Endothelial cell of umbilical vein (primary cell): ENCODE data around the gene TEX19. TPM values are rescaled to one million over a fixed set of nuclear protein-coding genes. Genes with fewer than 3 reads are reported as not detected.

ENCODE experiments used
- BruUV-seq: library from RNA; stranded (reverse); fragments of 400-500 nt; replicated peaks from 2 replicates; lab custom pipeline; 2021; lab: Mats Ljungman, UMichigan
- CTCF ChIA-PET: fragments of 300-600, 350-600 bp; sonication (Branson Sonifier 250); formaldehyde crosslinking; loops from one replicate; lab custom pipeline; 2021; ENCODE audit warnings: antibody characterized with exemption, inconsistent platforms; lab: Charles Lee
- POLR2A ChIA-PET: fragments of 300-600, 350-600 bp; sonication (Branson Sonifier 250); formaldehyde crosslinking; loops from one replicate; lab custom pipeline; 2021; ENCODE audit warnings: antibody characterized with exemption, inconsistent platforms; lab: Charles Lee
- DNase-seq: peaks from one replicate; pipeline ENCODE4 v3.0.0-alpha.2; 2011; ENCODE audit warnings: low read depth, low spot score
- FAIRE-seq: peaks from 2 replicates; lab custom pipeline; 2011; peaks lifted over from hg19 to GRCh38; lab: Jason Lieb, UNC
- H2AFZ ChIP-seq: 2 replicates; pipeline ENCODE4 v1.6.0; 2012; ENCODE audit warnings: low read depth, low read length, control low read depth, inconsistent platforms
- H3K27ac ChIP-seq: 2 replicates; pipeline ENCODE4 v1.5.1; 2011; ENCODE audit warnings: low read depth, mild to moderate bottlenecking, control low read depth, low read length, moderate library complexity; ENCODE audit not compliant: insufficient read depth
- H3K27me3 ChIP-seq, 2 experiments: 2 replicates each; pipeline versions ENCODE4 v1.6.0 to v1.6.1; 2011; ENCODE audit warnings: low read length in 2 of 2, mixed read lengths in 1 of 2; ENCODE audit not compliant: control insufficient read depth in 2 of 2, insufficient read depth in 2 of 2
- H3K36me3 ChIP-seq, 2 experiments: 2 replicates in 1 of 2; 3 replicates in 1 of 2; pipeline ENCODE4 v1.5.1; 2011; ENCODE audit warnings: low read length in 2 of 2, mild to moderate bottlenecking in 1 of 2, moderate library complexity in 1 of 2; ENCODE audit not compliant: control insufficient read depth in 2 of 2, insufficient read depth in 2 of 2; ENCODE audit errors: extremely low read depth in 1 of 2
- H3K4me1 ChIP-seq: 3 replicates; pipeline ENCODE4 v1.5.1; 2011; ENCODE audit warnings: mild to moderate bottlenecking, low read length; ENCODE audit not compliant: control insufficient read depth, insufficient read depth; ENCODE audit errors: extremely low read depth
- H3K4me2 ChIP-seq: 2 replicates; pipeline ENCODE4 v1.6.1; 2011; ENCODE audit warnings: low read length, control low read depth, mixed read lengths; ENCODE audit not compliant: insufficient read depth
- H3K4me3 ChIP-seq, 3 experiments: fragments of 200-600 bp in 1 of 3; sonication (generic), shearing (Covaris generic) in 1 of 3; replicated peaks in 1 of 3; 2 replicates each; pipeline ENCODE4 v1.5.1; 2011 to 2016; ENCODE audit warnings: control low read depth in 3 of 3, low read length in 3 of 3, mild to moderate bottlenecking in 2 of 3, inconsistent platforms in 1 of 3, low read depth in 1 of 3, moderate library complexity in 1 of 3; ENCODE audit not compliant: insufficient read depth in 1 of 3
- H3K79me2 ChIP-seq: 2 replicates; pipeline ENCODE4 v1.6.0; 2012; ENCODE audit warnings: low read length, inconsistent platforms; ENCODE audit not compliant: control insufficient read depth, insufficient read depth
- H3K9ac ChIP-seq: replicated peaks from 2 replicates; pipeline ENCODE3; 2011; ENCODE audit warnings: low read length, control low read depth; ENCODE audit not compliant: insufficient read depth; ENCODE audit errors: extremely low read depth
- H3K9me1 ChIP-seq: replicated peaks from 3 replicates; pipeline ENCODE4 v1.6.0; 2011; ENCODE audit warnings: mild to moderate bottlenecking, low read length; ENCODE audit not compliant: control insufficient read depth, insufficient read depth; ENCODE audit errors: extremely low read depth
- H3K9me3 ChIP-seq: replicated peaks from 2 replicates; pipeline ENCODE4 v1.5.1; 2012; ENCODE audit warnings: low read length, inconsistent platforms; ENCODE audit not compliant: control insufficient read depth, insufficient read depth
- H4K20me1 ChIP-seq: replicated peaks from 2 replicates; pipeline ENCODE3; 2011; ENCODE audit warnings: mild to moderate bottlenecking, low read length; ENCODE audit not compliant: control insufficient read depth, insufficient read depth; ENCODE audit errors: extremely low read depth
- CTCF ChIP-seq, 2 donors: IDR thresholded peaks; 1 replicate in 1 of 2; 2 replicates in 1 of 2; pipeline ENCODE4 v1.5.1; 2011; ENCODE audit warnings: low read length in 2 of 2, mild to moderate bottlenecking in 2 of 2, moderate library complexity in 2 of 2, control low read depth in 1 of 2, inconsistent platforms in 1 of 2, low read depth in 1 of 2; ENCODE audit not compliant: insufficient read depth in 1 of 2; ENCODE audit errors: extremely low read depth in 1 of 2
- EZH2 ChIP-seq: IDR thresholded peaks from 2 replicates; pipeline ENCODE4 v1.6.1; 2012; ENCODE audit warnings: borderline replicate concordance, low read depth, mild to moderate bottlenecking, moderate library complexity, low read length, inconsistent platforms; ENCODE audit not compliant: severe bottlenecking
- FOS ChIP-seq: IDR thresholded peaks from 2 replicates; pipeline ENCODE4 v1.6.1; 2011; ENCODE audit warnings: mild to moderate bottlenecking, low read length, moderate library complexity, borderline replicate concordance; ENCODE audit not compliant: insufficient read depth
- GATA2 ChIP-seq: IDR thresholded peaks from 2 replicates; pipeline ENCODE4 v1.7.0; 2011; ENCODE audit warnings: low read depth, mild to moderate bottlenecking, moderate library complexity, mixed read lengths, low read length; ENCODE audit not compliant: insufficient read length, insufficient read depth
- JUN ChIP-seq: IDR thresholded peaks from 2 replicates; pipeline ENCODE4 v1.6.1; 2011; ENCODE audit warnings: borderline replicate concordance, low read depth; ENCODE audit not compliant: insufficient read length, insufficient read depth
- MAX ChIP-seq: IDR thresholded peaks from 2 replicates; pipeline ENCODE4 v1.6.1; 2011; ENCODE audit not compliant: insufficient read depth, insufficient read length
- MYC ChIP-seq: IDR thresholded peaks from one replicate; pipeline ENCODE4 v1.6.1; 2011; ENCODE audit warnings: mild to moderate bottlenecking, low read depth, low read length
- POLR2A ChIP-seq: IDR thresholded peaks from 2 replicates; pipeline ENCODE4 v1.6.1; 2012; ENCODE audit warnings: low read depth, mild to moderate bottlenecking, control low read depth, low read length
- POLR2AphosphoS5 ChIP-seq: IDR thresholded peaks from 2 replicates; pipeline ENCODE4 v1.6.1; 2012; ENCODE audit warnings: low read depth, mild to moderate bottlenecking, control low read depth, low read length, moderate library complexity; ENCODE audit not compliant: insufficient read depth
- dilution Hi-C: fragments of 300-500 bp; cut with MboI; formaldehyde crosslinking; loops from one replicate; pipeline ENCODE4 v1.15.0; 2019; ENCODE audit warnings: low sequenced_read_pairs; ENCODE audit not compliant: extremely low pct_ligation_motif_present
- intact Hi-C: fragments of 100-400 bp; cut with micrococcal nuclease; formaldehyde crosslinking; loops from one replicate; pipeline ENCODE4 v1.10.0; 2022
- polyA plus RNA-seq, 4 experiments: library from polyadenylated mRNA; depleted of rRNA in 3 of 4; stranded (reverse) in 3 of 4; unstranded in 1 of 4; fragments of >200 nt; gene quantifications; 2 replicates each; pipeline versions ENCODE4 v1.2.1 to v1.2.3, GENCODE V29; 2011 to 2012; ENCODE audit warnings: missing spikeins in 1 of 4
- total RNA-seq: library from RNA; stranded (reverse); gene quantifications from 2 replicates; pipeline ENCODE4 v1.2.3, GENCODE V29; 2021

Gene TEX19
- total and polyA plus RNA-seq, 2 donors (not counting 3 experiments of a cell fraction or from before 2014, with no cell fraction given) = 0.06 TPM; not detected in 1

- no TSS peak for BruUV-seq
- dilution Hi-C loops (no loop called here), intact Hi-C loops (no loop called here)
- H3K79me2 ChIP-seq = no peaks in the 10 kb centered on the region
- H3K4me2 ChIP-seq = no peak overlapping the region
- no peaks in the 10 kb centered on the region for H4K20me1 ChIP-seq
- no peak overlapping the region for H2AFZ ChIP-seq
- no peak overlapping the region for H3K27ac ChIP-seq
- DNase-seq (no peak), FAIRE-seq (no peak)
- no peaks in the 10 kb centered on the region for H3K9me1 ChIP-seq
- TF ChIP-seq GATA2 = no peak
- no peak for TF ChIP-seq FOS
- TF ChIP-seq CTCF (IDR thresholded peaks at IDR 0.05; ENCODE audit: extremely low read depth in 1 of 2, insufficient read depth in 1 of 2, low read depth in 1 of 2, low read length in 2 of 2) = no peak
- TF ChIP-seq JUN = no peak
- TF ChIP-seq MYC = no peak
- no peak for TF ChIP-seq EZH2
- no peak for TF ChIP-seq POLR2AphosphoS5
- TF ChIP-seq POLR2A = no peak
- TF ChIP-seq MAX = no peak
- H3K36me3 ChIP-seq = no peaks in the 10 kb centered on the region
- no peaks in the 10 kb centered on the region for H3K4me1 ChIP-seq
- CTCF ChIA-PET = no interaction called here
- H3K27me3 ChIP-seq = peaks cover 3 to 6% of the 10 kb centered on the region in 2 experiments
- H3K9me3 ChIP-seq = no peaks in the 10 kb centered on the region
- POLR2A ChIA-PET = no interaction called here
- H3K9ac ChIP-seq = no peak overlapping the region
- no peak overlapping the region for H3K4me3 ChIP-seq
Measured at GRCh38 chr17:82378741-82379021, 19.6 kb downstream of the TEX19 start.
